RWPE2 (cell line): ENCODE data around the gene MEX3A.
"Not testable (repeated sequence)": the region's sequence is repeated elsewhere in the genome, so short reads cannot be mapped to it uniquely, and the experiment has no call there.

ENCODE experiments used
- ATAC-seq: fragments of 200-7000 bp; cut with Tn5 transposase; 3 replicates; pipeline ENCODE4 v1.9.1; 2021; ENCODE audit warnings: low read depth
- DNase-seq: peaks from one replicate; pipeline ENCODE4 v3.0.0-alpha.2; 2020; ENCODE audit warnings: low spot score
- H3K27ac ChIP-seq: fragments of 450-650 bp; 2 replicates; pipeline ENCODE4 v1.5.1; 2017; ENCODE audit warnings: mild to moderate bottlenecking; ENCODE audit not compliant: poor library complexity, severe bottlenecking
- H3K27me3 ChIP-seq: fragments of 250-450 bp; sonication (Bioruptor Pico); 2 replicates; pipeline ENCODE4 v1.5.1; 2021; ENCODE audit warnings: mild to moderate bottlenecking, moderate library complexity; ENCODE audit not compliant: insufficient read depth, poor library complexity, severe bottlenecking
- H3K36me3 ChIP-seq: fragments of 250-450 bp; sonication (Bioruptor Pico); 2 replicates; pipeline ENCODE4 v1.5.1; 2020; ENCODE audit warnings: low read depth, mild to moderate bottlenecking, moderate library complexity
- H3K4me1 ChIP-seq: fragments of 250-450 bp; sonication (Bioruptor Pico); 2 replicates; pipeline ENCODE4 v1.5.1; 2021; ENCODE audit warnings: mild to moderate bottlenecking, moderate library complexity; ENCODE audit not compliant: insufficient read depth, poor library complexity, severe bottlenecking
- H3K4me3 ChIP-seq: fragments of 250-450 bp; sonication (Bioruptor Pico); 2 replicates; pipeline ENCODE4 v1.5.1; 2021; ENCODE audit warnings: mild to moderate bottlenecking, moderate library complexity; ENCODE audit not compliant: severe bottlenecking
- H3K9me3 ChIP-seq: fragments of 250-450 bp; sonication (Bioruptor Pico); 2 replicates; pipeline ENCODE4 v1.5.1; 2021; ENCODE audit warnings: mild to moderate bottlenecking, moderate library complexity; ENCODE audit not compliant: severe bottlenecking
- CTCF ChIP-seq: fragments of 450-650 bp; IDR thresholded peaks from one replicate; pipeline ENCODE4 v1.5.1; 2017; ENCODE audit warnings: mild to moderate bottlenecking, moderate library complexity; ENCODE audit not compliant: poor library complexity, severe bottlenecking

Gene MEX3A

GRCh38 chr1:156050376-156050775, 31.9 kb downstream of the MEX3A start:
- H3K4me1 ChIP-seq, result no peaks in the 10 kb centered on the region
- H3K4me3 ChIP-seq, result no peak overlapping the region
- no peaks in the 10 kb centered on the region for H3K27me3 ChIP-seq
- peaks cover 27% of the 10 kb centered on the region for H3K36me3 ChIP-seq
- no peak overlapping the region for H3K27ac ChIP-seq
- no peak for DNase-seq
- TF ChIP-seq CTCF, result no peak
- no peak for ATAC-seq
- no peaks in the 10 kb centered on the region for H3K9me3 ChIP-seq

- ATAC-seq, result no peak
- no peak for DNase-seq
- Histone ChIP-seq H3K27me3 (no peaks in the 10 kb centered on the region), H3K27ac (no peak overlapping the region), H3K9me3 (no peaks in the 10 kb centered on the region), H3K36me3 (peaks cover 31% of the 10 kb centered on the region), H3K4me1 (no peaks in the 10 kb centered on the region), H3K4me3 (no peak overlapping the region)
- TF ChIP-seq CTCF, result no peak
These were observed 33.5 kb downstream of the MEX3A start for GRCh38 chr1:156048663-156049258.

- Histone ChIP-seq H3K27me3 (no peaks in the 10 kb centered on the region), H3K4me3 (no peak overlapping the region), H3K27ac (no peak overlapping the region), H3K4me1 (no peaks in the 10 kb centered on the region), H3K36me3 (peaks cover 51% of the 10 kb centered on the region), H3K9me3 (no peaks in the 10 kb centered on the region)
- ATAC-seq (no peak), DNase-seq (no peak)
- TF ChIP-seq CTCF, result no peak
These were observed 37.2 kb downstream of the MEX3A start for GRCh38 chr1:156045076-156045475.

GRCh38 chr1:156042828-156043227, 39.4 kb downstream of the MEX3A start:
- Histone ChIP-seq H3K4me3 (no peak overlapping the region), H3K36me3 (peaks cover 52% of the 10 kb centered on the region), H3K27ac (no peak overlapping the region), H3K9me3 (no peaks in the 10 kb centered on the region), H3K27me3 (no peaks in the 10 kb centered on the region), H3K4me1 (no peaks in the 10 kb centered on the region)
- TF ChIP-seq CTCF, result no peak
- no peak for DNase-seq
- no peak for ATAC-seq

GRCh38 chr1:156034991-156035390, 47.3 kb downstream of the MEX3A start:
- not testable (repeated sequence) for ATAC-seq, H3K9me3 ChIP-seq, H3K4me3 ChIP-seq, H3K4me1 ChIP-seq, H3K27me3 ChIP-seq, DNase-seq, H3K27ac ChIP-seq
- peaks cover 25% of the 10 kb centered on the region for H3K36me3 ChIP-seq
